Mammary epithelial cell (primary cell): ENCODE results near the gene CCDC88C.

Experiments used
- EZH2 ChIP-seq: IDR thresholded peaks from 2 replicates; pipeline ENCODE4 v1.6.1; 2012; ENCODE audit warnings: low read length, inconsistent platforms, borderline replicate concordance
- TF ChIP-seq, protein P1 (sequence below), 2 donors: IDR thresholded peaks in 1 of 2; conservative IDR thresholded peaks in 1 of 2; 2 replicates each; pipeline ENCODE4 v1.5.1; 2011 to 2012; ENCODE audit warnings: inconsistent platforms in 2 of 2, low read length in 2 of 2, mild to moderate bottlenecking in 2 of 2, control low read depth in 1 of 2, low read depth in 1 of 2; ENCODE audit not compliant: insufficient read depth in 1 of 2; ENCODE audit errors: extremely low read depth in 1 of 2

DNA sequence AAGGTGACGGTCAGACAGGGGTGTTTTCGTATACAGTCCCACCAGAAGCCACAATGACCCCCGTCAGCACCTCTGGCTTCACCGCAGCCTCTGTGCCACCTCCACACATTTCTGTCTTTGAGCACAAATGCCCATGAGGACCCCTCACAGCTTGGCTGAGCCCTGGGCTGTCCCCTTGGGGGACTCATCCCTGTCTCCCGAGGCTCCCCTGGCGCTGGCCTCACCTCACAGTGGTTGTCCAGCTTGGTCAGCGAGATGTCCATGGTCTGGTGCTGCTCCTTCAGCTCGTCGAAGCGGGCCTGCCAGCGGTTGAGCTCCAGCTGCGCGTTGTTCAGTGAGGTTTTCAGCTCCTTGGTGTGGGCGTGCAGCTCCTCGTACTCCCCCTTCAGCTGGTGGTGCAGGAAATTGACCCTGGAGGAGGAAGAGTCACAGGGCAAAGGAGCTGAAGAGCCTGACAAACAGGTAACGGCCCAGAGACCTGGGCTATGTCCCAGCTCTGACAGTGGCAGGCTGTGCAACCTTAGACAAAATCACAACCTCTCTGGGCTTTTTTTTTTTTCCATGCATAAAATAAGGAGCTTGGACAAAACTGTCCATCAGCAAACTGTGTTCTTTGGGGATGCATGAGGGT lies 120.4 kb downstream of the CCDC88C start:
- no peak for TF ChIP-seq EZH2
- TF ChIP-seq, protein P1, sequence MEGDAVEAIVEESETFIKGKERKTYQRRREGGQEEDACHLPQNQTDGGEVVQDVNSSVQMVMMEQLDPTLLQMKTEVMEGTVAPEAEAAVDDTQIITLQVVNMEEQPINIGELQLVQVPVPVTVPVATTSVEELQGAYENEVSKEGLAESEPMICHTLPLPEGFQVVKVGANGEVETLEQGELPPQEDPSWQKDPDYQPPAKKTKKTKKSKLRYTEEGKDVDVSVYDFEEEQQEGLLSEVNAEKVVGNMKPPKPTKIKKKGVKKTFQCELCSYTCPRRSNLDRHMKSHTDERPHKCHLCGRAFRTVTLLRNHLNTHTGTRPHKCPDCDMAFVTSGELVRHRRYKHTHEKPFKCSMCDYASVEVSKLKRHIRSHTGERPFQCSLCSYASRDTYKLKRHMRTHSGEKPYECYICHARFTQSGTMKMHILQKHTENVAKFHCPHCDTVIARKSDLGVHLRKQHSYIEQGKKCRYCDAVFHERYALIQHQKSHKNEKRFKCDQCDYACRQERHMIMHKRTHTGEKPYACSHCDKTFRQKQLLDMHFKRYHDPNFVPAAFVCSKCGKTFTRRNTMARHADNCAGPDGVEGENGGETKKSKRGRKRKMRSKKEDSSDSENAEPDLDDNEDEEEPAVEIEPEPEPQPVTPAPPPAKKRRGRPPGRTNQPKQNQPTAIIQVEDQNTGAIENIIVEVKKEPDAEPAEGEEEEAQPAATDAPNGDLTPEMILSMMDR (conservative IDR thresholded peaks at IDR 0.05 in 1 of 2, IDR thresholded peaks at IDR 0.05 in 1 of 2; ENCODE audit: extremely low read depth in 1 of 2, insufficient read depth in 1 of 2, low read depth in 1 of 2, low read length in 2 of 2): no peak
